OCI-LY1 (cell line): Measurements from ENCODE around the gene ELAVL1.

ENCODE experiments used
- H2AFZ ChIP-seq: fragments of 200-600 bp; sonication (generic), shearing (Covaris generic); 2 replicates; pipeline ENCODE4 v1.6.0; 2014; ENCODE audit warnings: antibody characterized with exemption, mild to moderate bottlenecking, low read length
- H3F3A ChIP-seq: fragments of 200-600 bp; sonication (generic), shearing (Covaris generic); 2 replicates; pipeline ENCODE4 v1.6.0; 2014; ENCODE audit warnings: mild to moderate bottlenecking, antibody characterized with exemption, low read length, moderate library complexity; ENCODE audit not compliant: insufficient read depth
- H3K27ac ChIP-seq: fragments of 200-600 bp; sonication (generic); 2 replicates; pipeline ENCODE4 v1.5.1; 2014; ENCODE audit warnings: low read length, mixed run types, mild to moderate bottlenecking, low read depth; ENCODE audit not compliant: poor library complexity, severe bottlenecking
- H3K27me3 ChIP-seq: fragments of 200-600 bp; sonication (generic); 2 replicates; pipeline ENCODE4 v1.6.0; 2014; ENCODE audit warnings: antibody characterized with exemption, mild to moderate bottlenecking, low read length, moderate library complexity; ENCODE audit not compliant: insufficient read depth
- H3K36me3 ChIP-seq: fragments of 200-600 bp; sonication (generic); 2 replicates; pipeline ENCODE4 v1.6.1; 2014; ENCODE audit warnings: mild to moderate bottlenecking, antibody characterized with exemption, low read length, moderate library complexity, mixed read lengths; ENCODE audit not compliant: insufficient read depth
- H3K4me1 ChIP-seq: fragments of 200-600 bp; sonication (generic); 2 replicates; pipeline ENCODE4 v1.5.1; 2014; ENCODE audit warnings: mild to moderate bottlenecking, low read length, moderate library complexity; ENCODE audit not compliant: insufficient read depth, severe bottlenecking
- H3K4me2 ChIP-seq: fragments of 200-600 bp; sonication (generic), shearing (Covaris generic); 2 replicates; pipeline ENCODE4 v1.6.1; 2014; ENCODE audit warnings: low read length
- H3K4me3 ChIP-seq: fragments of 200-600 bp; sonication (generic); 2 replicates; pipeline ENCODE4 v1.5.1; 2014; ENCODE audit warnings: low read length, low read depth, mild to moderate bottlenecking, mixed read lengths; ENCODE audit not compliant: poor library complexity, severe bottlenecking
- H3K79me2 ChIP-seq: fragments of 200-600 bp; shearing (Covaris generic); 2 replicates; pipeline ENCODE4 v1.6.1; 2016; ENCODE audit warnings: mixed run types, low read length, mixed read lengths; ENCODE audit not compliant: insufficient read depth
- H3K9ac ChIP-seq: fragments of 200-600 bp; sonication (generic), shearing (Covaris generic); 2 replicates; pipeline ENCODE4 v1.6.1; 2014; ENCODE audit warnings: mild to moderate bottlenecking, low read length, mixed read lengths
- H3K9me2 ChIP-seq: fragments of 200-600 bp; sonication (generic), shearing (Covaris generic); 2 replicates; pipeline ENCODE4 v1.6.1; 2014; ENCODE audit warnings: low read depth, mild to moderate bottlenecking, low read length, mixed read lengths
- H3K9me3 ChIP-seq: fragments of 200-600 bp; shearing (Covaris generic); 2 replicates; pipeline ENCODE4 v1.6.1; 2014; ENCODE audit warnings: low read length, mixed read lengths
- H4K20me1 ChIP-seq: fragments of 200-600 bp; sonication (generic), shearing (Covaris generic); 2 replicates; pipeline ENCODE4 v1.6.0; 2016; ENCODE audit warnings: mild to moderate bottlenecking, low read length; ENCODE audit not compliant: insufficient read depth
- EZH2 ChIP-seq: fragments of 200-600 bp; sonication (generic), shearing (Covaris generic); IDR thresholded peaks from 2 replicates; pipeline ENCODE4 v1.8.0; 2017; ENCODE audit warnings: borderline replicate concordance, mixed run types, mild to moderate bottlenecking, antibody characterized with exemption, low read length, moderate library complexity, mixed read lengths
- TF ChIP-seq, protein P1 (sequence below): fragments of 200-600 bp; sonication (generic), shearing (Covaris generic); IDR thresholded peaks from 2 replicates; pipeline ENCODE4 v1.5.1; 2017; ENCODE audit warnings: mild to moderate bottlenecking, antibody characterized with exemption, low read length, moderate library complexity, mixed read lengths

The ELAVL1 gene

DNA sequence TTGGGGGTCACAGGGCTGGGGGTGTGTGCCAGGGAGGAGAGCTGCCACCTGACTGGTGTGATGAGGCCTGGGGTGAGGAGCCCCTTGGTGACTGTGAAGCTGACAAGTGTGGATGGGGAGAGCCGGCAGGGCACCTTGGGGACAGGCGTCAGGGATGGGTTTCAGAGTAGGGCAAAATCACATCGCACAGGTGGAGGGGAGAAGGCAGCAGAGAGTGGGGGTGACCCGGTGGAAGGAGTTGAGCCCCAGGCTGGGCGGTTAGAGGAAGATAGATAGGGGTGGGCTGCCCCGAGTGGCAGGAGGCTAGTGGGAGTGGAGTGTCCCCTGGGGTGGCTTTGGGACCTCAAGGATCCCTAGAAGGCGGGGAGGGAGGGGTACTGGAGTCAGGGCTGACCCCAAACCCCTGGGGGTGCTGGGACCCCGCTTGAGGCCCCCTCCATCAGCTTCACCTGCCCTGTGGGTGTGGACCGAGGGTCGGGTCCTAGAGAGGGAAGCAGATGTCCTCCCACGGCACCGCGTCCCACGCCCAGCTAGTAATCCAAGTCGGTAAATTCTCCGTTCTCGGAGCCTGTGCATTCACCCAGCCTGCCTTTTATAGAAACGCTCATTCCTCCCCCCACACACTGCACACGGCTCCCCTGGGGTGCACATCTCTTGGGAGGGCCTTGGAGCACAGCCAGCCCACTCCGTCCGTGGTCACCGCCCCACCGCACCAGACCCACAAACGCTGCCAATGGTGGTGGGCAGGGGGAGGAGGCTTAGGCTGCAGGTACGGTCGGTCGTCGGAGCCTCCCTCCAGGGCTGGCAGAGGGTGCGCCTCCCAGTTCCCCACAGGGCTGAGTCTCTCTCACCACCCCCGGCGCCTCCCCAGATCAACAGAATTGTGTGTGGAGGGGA is 81.9 kb downstream of the ELAVL1 start:
- H3F3A ChIP-seq = no peaks in the 10 kb centered on the region
- H3K79me2 ChIP-seq = no peaks in the 10 kb centered on the region
- no peak overlapping the region for H3K27ac ChIP-seq
- TF ChIP-seq, protein P1, sequence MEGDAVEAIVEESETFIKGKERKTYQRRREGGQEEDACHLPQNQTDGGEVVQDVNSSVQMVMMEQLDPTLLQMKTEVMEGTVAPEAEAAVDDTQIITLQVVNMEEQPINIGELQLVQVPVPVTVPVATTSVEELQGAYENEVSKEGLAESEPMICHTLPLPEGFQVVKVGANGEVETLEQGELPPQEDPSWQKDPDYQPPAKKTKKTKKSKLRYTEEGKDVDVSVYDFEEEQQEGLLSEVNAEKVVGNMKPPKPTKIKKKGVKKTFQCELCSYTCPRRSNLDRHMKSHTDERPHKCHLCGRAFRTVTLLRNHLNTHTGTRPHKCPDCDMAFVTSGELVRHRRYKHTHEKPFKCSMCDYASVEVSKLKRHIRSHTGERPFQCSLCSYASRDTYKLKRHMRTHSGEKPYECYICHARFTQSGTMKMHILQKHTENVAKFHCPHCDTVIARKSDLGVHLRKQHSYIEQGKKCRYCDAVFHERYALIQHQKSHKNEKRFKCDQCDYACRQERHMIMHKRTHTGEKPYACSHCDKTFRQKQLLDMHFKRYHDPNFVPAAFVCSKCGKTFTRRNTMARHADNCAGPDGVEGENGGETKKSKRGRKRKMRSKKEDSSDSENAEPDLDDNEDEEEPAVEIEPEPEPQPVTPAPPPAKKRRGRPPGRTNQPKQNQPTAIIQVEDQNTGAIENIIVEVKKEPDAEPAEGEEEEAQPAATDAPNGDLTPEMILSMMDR = no peak
- TF ChIP-seq EZH2 = no peak
- H2AFZ ChIP-seq = no peak overlapping the region
- H3K9ac ChIP-seq = no peak overlapping the region
- H3K27me3 ChIP-seq = no peaks in the 10 kb centered on the region; the same call in 1 of the 2 replicates
- peaks cover 12% of the 10 kb centered on the region; the same call in 1 of the 2 replicates for H3K36me3 ChIP-seq
- H3K4me3 ChIP-seq = no peak overlapping the region
- H4K20me1 ChIP-seq = no peaks in the 10 kb centered on the region
- no peaks in the 10 kb centered on the region for H3K9me2 ChIP-seq
- H3K4me2 ChIP-seq = no peak overlapping the region
- no peaks in the 10 kb centered on the region for H3K9me3 ChIP-seq
- peaks cover 29% of the 10 kb centered on the region for H3K4me1 ChIP-seq

DNA sequence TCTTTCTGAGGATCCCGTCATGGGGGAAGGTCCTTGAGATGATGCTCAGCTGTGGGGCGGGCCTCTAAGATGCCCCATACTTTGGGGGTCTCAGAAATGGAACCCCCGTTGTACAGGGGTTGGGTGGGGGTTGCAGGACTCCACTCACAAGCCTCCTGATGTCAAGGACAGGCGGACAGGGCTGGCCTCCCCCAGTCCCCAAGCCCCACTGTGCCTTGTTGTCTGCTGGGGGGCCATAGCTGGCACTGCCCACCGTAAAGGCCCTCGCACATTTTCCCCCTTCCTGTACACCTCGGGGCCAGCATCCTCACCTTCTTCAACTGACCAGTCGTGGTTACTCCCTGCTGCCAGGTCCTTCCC is 82.6 kb downstream of the ELAVL1 start:
- TF ChIP-seq, protein P1 = no peak
- TF ChIP-seq EZH2 = no peak
- Histone ChIP-seq H3K79me2 (no peaks in the 10 kb centered on the region), H3K27ac (no peak overlapping the region), H3K36me3 (peaks cover 12% of the 10 kb centered on the region; the same call in 1 of the 2 replicates), H3K9ac (no peak overlapping the region), H3F3A (no peaks in the 10 kb centered on the region), H3K9me2 (no peaks in the 10 kb centered on the region), H3K4me2 (no peak overlapping the region), H3K4me3 (no peak overlapping the region), H3K4me1 (peaks cover 32% of the 10 kb centered on the region), H3K9me3 (no peaks in the 10 kb centered on the region), H2AFZ (no peak overlapping the region), H3K27me3 (no peaks in the 10 kb centered on the region; the same call in 1 of the 2 replicates), H4K20me1 (no peaks in the 10 kb centered on the region)

DNA sequence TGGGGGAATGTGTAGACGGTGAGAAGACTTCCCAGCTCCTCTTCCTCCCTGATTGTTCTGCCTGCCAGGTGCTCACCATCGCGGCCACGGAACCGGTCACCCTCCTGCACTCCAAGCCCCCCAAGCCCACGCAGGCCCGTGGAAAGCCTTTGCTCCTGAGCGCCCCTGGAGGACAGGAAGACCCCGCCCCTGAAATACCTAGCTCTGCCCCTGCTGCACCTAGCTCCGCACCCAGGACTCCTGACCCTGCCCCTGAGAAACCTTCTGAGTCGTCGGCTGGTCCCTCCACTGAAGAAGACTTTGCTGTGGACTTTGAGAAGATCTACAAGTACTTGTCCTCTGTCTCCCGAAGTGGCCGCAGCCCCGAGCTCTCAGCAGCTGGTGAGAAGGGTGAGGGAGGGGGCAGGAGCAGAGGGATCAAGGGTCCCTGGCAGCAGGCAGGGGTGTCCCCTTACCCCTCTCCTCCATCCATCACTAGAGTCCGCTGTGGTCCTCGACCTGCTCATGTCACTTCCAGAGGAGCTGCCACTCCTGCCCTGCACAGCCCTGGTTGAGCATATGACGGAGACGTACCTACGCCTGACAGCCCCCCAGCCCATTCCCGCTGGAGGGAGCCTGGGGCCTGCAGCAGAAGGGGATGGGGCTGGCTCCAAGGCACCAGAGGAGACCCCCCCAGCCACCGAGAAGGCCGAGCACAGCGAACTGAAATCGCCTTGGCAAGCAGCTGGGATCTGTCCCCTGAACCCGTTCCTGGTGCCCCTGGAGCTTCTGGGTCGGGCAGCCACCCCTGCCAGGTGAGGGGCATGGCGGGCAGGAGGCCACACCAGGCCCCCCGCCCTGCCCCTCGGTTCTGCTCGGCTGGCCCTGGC is 83.2 kb downstream of the ELAVL1 start:
- no peaks in the 10 kb centered on the region for H3F3A ChIP-seq
- peaks cover 38% of the 10 kb centered on the region for H3K4me1 ChIP-seq
- no peak overlapping the region for H3K9ac ChIP-seq
- H4K20me1 ChIP-seq = no peaks in the 10 kb centered on the region
- no peaks in the 10 kb centered on the region; the same call in 1 of the 2 replicates for H3K27me3 ChIP-seq
- no peaks in the 10 kb centered on the region for H3K79me2 ChIP-seq
- no peak overlapping the region for H3K4me3 ChIP-seq
- peak overlapping the region; percentile 76; the same call in 1 of the 2 replicates for H3K4me2 ChIP-seq
- no peak overlapping the region for H2AFZ ChIP-seq
- peaks cover 12% of the 10 kb centered on the region; the same call in 1 of the 2 replicates for H3K36me3 ChIP-seq
- no peak overlapping the region for H3K27ac ChIP-seq
- H3K9me2 ChIP-seq = no peaks in the 10 kb centered on the region
- H3K9me3 ChIP-seq = no peaks in the 10 kb centered on the region
- TF ChIP-seq EZH2 = no peak
